ENCODE measurements around the gene SLC7A8.

- no peak for TF ChIP-seq NFRKB (IDR thresholded peaks at IDR 0.05)
- no peak for TF ChIP-seq SP1 (IDR thresholded peaks at IDR 0.05)
- no peak for TF ChIP-seq BHLHE40 (IDR thresholded peaks at IDR 0.05; ENCODE audit: borderline replicate concordance)
- TF ChIP-seq PKNOX1 (IDR thresholded peaks at IDR 0.05): no peak
- no peak for TF ChIP-seq FOXK2 (IDR thresholded peaks at IDR 0.05)
- TF ChIP-seq ELF4 (IDR thresholded peaks at IDR 0.05): no peak
- no peak for TF ChIP-seq SUZ12 (IDR thresholded peaks at IDR 0.05)
- no peak for TF ChIP-seq ARNT (IDR thresholded peaks at IDR 0.05)
- no peak for TF ChIP-seq L3MBTL2 (conservative IDR thresholded peaks at IDR 0.05)
Observed at GRCh38 chr14:23187925-23188324, 4.5 kb upstream of the SLC7A8 start.

Data from HEK293T (cell line).